Measurements from ENCODE around the gene LYRM2.
A peak's percentile ranks its signal among the peaks of the same experiment; 100 is the strongest.

Gene LYRM2

DNA sequence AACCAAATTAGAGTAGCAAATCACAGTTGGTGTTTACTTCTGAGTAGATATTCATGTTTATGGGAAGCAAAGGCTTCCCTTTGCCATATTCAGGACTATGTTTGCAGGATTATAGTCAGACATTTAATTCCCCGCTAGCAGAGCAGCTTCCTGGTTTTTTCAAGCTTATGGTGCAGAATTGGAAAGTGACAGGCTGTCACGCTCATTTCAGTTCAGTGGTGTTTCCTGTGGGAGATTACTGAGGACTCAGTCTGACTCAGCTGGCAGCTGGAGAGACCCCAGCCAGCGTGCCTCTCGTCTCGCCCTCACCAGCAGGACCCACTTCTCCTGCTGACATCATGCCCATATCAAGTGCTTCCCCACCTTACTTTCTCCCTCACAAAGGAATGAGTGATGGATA is 85.1 kb downstream of the LYRM2 start:
- no peak for DNase-seq

DNA sequence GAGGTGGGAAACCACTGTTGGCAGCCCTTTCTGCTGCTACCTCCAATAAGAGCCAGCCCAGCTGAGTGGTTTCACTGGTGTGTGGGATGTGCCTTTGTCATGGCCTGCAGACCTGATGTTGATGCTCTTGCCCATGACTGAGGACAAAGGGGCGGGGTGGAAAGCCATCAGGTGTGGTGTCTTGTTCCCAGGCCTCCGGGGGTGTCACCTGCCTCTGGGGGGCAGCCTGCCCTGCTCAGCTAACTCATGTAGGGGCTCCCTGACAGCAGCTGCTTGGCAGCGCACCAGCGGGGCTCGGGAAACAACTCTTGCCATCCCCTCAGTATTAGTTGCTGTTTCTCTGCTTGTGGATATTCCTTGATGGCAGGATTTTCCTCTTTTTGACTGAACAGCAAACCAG is 91.3 kb downstream of the LYRM2 start:
- DNase-seq: no peak

DNA sequence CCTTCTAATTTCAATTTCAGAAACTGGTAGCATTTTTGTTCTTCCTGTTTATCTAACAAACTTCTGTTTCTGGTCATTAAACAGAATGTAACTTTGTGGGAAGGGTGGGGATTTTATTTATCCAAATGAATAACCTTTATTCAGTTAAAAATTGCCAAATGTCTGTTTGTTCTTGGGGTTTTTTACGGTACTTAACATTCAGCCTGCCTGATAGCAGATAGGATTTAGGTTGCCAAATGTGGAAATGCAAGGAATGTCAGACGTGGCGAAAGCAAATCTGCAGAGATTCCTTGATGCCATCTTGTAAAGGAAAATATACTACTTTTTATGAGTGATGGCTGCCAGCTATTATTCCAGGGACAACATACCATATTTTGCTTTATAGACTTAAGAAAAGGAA is 95.7 kb downstream of the LYRM2 start:
- no peak for DNase-seq

GRCh38 chr6:89542081-89542857 is 96.3 kb downstream of the LYRM2 start:
- no peak for DNase-seq

- DNase-seq: no peak
Measured at GRCh38 chr6:89539779-89540178, 98.8 kb downstream of the LYRM2 start.

- peak; percentile 78 for DNase-seq
Measured at GRCh38 chr6:89536231-89536630, 102.3 kb downstream of the LYRM2 start.

DNA sequence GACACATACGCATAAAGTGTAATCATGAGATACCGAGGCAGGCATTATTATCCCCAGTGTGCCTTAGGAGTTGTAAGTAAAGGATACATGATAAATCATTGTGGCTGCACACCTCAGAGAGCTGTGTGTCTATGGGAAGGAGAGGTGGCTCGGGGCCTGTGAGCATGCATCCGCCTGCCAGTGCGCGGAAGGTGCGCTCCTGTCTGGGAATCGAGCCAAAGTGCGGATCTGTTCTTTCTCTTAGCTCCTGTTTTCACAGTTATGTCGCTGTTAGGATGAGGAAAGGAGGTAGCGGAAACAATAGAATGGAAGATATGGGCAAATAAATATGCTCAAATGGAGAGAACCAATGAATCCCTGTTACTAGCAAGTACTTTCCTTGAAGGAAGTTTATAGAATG is 107.6 kb downstream of the LYRM2 start:
- DNase-seq: no peak

- DNase-seq: no peak
Measured at GRCh38 chr6:89528866-89529265, 109.7 kb downstream of the LYRM2 start.

- DNase-seq: no peak
Measured at GRCh38 chr6:89527634-89528033, 110.9 kb downstream of the LYRM2 start.

- DNase-seq: no peak
Measured at GRCh38 chr6:89526563-89526869, 112.0 kb downstream of the LYRM2 start.

DNA sequence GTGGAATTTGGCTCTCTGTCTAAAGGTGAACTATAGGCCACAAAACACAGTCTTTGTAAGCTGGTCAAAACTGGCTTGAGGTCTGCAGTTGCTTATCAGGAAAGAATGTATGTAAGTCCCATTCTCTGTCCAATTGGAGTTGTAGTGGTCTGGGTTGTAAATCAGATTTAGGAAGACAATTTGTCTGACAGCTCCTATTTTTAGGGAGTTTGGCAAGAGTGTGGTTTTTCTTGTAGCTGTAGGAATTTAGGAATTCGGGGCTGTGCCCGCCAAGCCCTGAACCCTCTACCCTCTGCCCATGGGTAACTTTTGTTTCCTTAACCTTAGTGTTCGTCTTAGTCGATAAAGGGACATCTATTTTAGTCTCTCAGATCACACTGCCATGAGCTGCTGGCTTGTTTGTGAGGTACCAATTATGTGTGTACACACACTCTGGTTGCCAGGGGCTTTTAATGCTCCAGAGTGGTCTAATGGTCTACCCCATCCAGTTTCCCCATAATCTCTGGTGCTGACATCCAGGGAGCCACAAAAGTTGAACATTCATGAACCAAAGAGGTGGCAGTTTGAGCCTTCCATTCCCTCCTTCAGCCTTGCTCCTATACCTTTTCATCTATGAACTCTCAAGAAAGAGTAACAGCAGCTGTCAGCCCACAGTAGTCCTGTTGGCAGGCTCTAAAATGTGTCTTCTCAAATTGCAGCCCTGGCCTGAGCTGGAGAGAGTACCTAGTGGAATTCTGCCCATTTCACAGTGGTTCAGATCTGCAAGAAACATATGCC is 112.6 kb downstream of the LYRM2 start:
- DNase-seq: no peak

DNA sequence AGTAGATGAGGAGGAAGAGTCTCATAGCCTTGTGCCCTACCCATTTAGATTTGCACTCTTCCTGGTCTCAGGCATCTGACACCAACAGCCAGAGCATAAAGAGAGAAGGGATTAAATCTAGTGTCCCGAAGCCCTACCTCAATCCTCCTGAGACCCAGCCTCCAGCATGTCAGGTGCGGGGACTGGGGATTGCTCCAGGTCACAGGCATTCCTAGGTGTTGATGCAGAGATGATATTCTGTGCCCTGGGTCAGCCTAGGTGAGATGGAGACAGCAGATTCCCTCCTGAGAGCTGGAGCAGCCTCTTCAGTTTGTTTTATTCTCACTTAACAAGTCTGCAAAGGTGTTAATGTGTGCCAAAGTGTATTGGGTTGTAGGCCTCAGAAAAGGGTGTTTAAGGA is 115.8 kb downstream of the LYRM2 start:
- no peak for DNase-seq

GRCh38 chr6:89520736-89521135 is 117.8 kb downstream of the LYRM2 start:
- DNase-seq: no peak

- no peak for DNase-seq
Measured at GRCh38 chr6:89518352-89519055, 120.0 kb downstream of the LYRM2 start.

Measured in NCI-H146 (cell line).